Left ventricle myocardium inferior (tissue), 1 donor: ENCODE measurements around the gene CORO6. TPM values are rescaled to one million over a fixed set of nuclear protein-coding genes. Genes with fewer than 3 reads are reported as not detected.

ENCODE experiments used
- DNase-seq: peaks from one replicate; pipeline ENCODE4 v3.0.0-alpha.2; 2020
- H3K27ac ChIP-seq: fragments of 200-600 bp; replicated peaks from 2 replicates; pipeline ENCODE4 v1.8.0; 2021
- H3K27me3 ChIP-seq: fragments of 200-600 bp; 2 replicates; pipeline ENCODE4 v1.8.0; 2021; ENCODE audit warnings: low read depth
- H3K36me3 ChIP-seq: fragments of 200-600 bp; 2 replicates; pipeline ENCODE4 v1.8.0; 2021
- H3K4me1 ChIP-seq: fragments of 200-600 bp; 2 replicates; pipeline ENCODE4 v1.8.0; 2021
- H3K4me3 ChIP-seq: fragments of 200-600 bp; 2 replicates; pipeline ENCODE4 v1.8.0; 2021; ENCODE audit warnings: mild to moderate bottlenecking, moderate library complexity
- H3K9me3 ChIP-seq: fragments of 200-600 bp; replicated peaks from 2 replicates; pipeline ENCODE4 v1.8.0; 2021
- CTCF ChIP-seq: fragments of 200-600 bp; IDR thresholded peaks from 2 replicates; pipeline ENCODE4 v1.8.0; 2021; ENCODE audit warnings: antibody characterized with exemption, mild to moderate bottlenecking, borderline replicate concordance
- intact Hi-C: fragments of 100-400 bp; cut with micrococcal nuclease; formaldehyde crosslinking; loops from one replicate; pipeline ENCODE4 v1.11.0; 2022
- total RNA-seq: library from RNA; stranded (reverse); fragmentation: NEBNext Ultra II Directional; extraction: Animal tissue kit (Norgen Biotek cat#: 25700); gene quantifications from one replicate; pipeline ENCODE4 v1.2.1, GENCODE V29; 2021
- donor health status: DM: no; HTN: yes; CAD: no; lungs with severe emphysema.

CORO6 gene
- total RNA-seq, 1 donor from 2014 or later = 101 TPM

- Histone ChIP-seq H3K4me1 (peaks cover 81% of the 10 kb centered on the region), H3K27ac (peak within 1 kb of the TSS; percentile 93), H3K4me3 (peak within 1 kb of the TSS; percentile 95), H3K36me3 (no peaks in the 10 kb centered on the region), H3K27me3 (no peaks in the 10 kb centered on the region), H3K9me3 (no peaks in the 10 kb centered on the region)
- DNase-seq = peak; percentile 58
- intact Hi-C loops = no loop called here
- TF ChIP-seq CTCF = no peak
These were observed 29.7 kb downstream of the CORO6 start, which contains the start of gene ANKRD13B for GRCh38 chr17:29592850-29593551. Gene ANKRD13B, plus strand, starts transcription at chr17:29593132. Its CDS starts 490 bp downstream, at chr17:29593622.

- intact Hi-C loops = no loop called here
- peak; percentile 90 for DNase-seq
- Histone ChIP-seq H3K9me3 (no peaks in the 10 kb centered on the region), H3K27ac (peak overlapping the region; percentile 93), H3K4me1 (peaks cover 81% of the 10 kb centered on the region), H3K4me3 (peak overlapping the region; percentile 95), H3K27me3 (no peaks in the 10 kb centered on the region), H3K36me3 (no peaks in the 10 kb centered on the region)
- TF ChIP-seq CTCF = peak; percentile 99
These were observed 30.7 kb downstream of the CORO6 start for GRCh38 chr17:29591737-29592608.

- Histone ChIP-seq H3K27me3 (no peaks in the 10 kb centered on the region), H3K27ac (peak overlapping the region; percentile 93), H3K9me3 (no peaks in the 10 kb centered on the region), H3K4me1 (peaks cover 81% of the 10 kb centered on the region), H3K4me3 (peak overlapping the region; percentile 95), H3K36me3 (no peaks in the 10 kb centered on the region)
- no peak for DNase-seq
- TF ChIP-seq CTCF = no peak
- intact Hi-C loops = no loop called here
These were observed 31.5 kb downstream of the CORO6 start for GRCh38 chr17:29591146-29591736.

- peak overlapping the region; percentile 93 for H3K27ac ChIP-seq
- peak overlapping the region; percentile 95 for H3K4me3 ChIP-seq
- intact Hi-C loops = no loop called here
- peaks cover 81% of the 10 kb centered on the region for H3K4me1 ChIP-seq
- no peaks in the 10 kb centered on the region for H3K27me3 ChIP-seq
- no peaks in the 10 kb centered on the region for H3K9me3 ChIP-seq
- no peak for DNase-seq
- TF ChIP-seq CTCF = no peak
- no peaks in the 10 kb centered on the region for H3K36me3 ChIP-seq
These were observed 32.1 kb downstream of the CORO6 start for GRCh38 chr17:29590411-29591145.
